GM13976 (cell line): ENCODE results near the gene ARR3.
"Not testable (repeated sequence)": the region's sequence is repeated elsewhere in the genome, so short reads cannot be mapped to it uniquely, and the experiment has no call there.

Experiments
- DNase-seq: peaks from one replicate; pipeline ENCODE4 v3.0.0; 2012; ENCODE audit warnings: low spot score
- CTCF ChIP-seq: IDR thresholded peaks from 2 replicates; pipeline ENCODE4 v1.5.1; 2012; ENCODE audit warnings: borderline replicate concordance, mild to moderate bottlenecking; ENCODE audit not compliant: insufficient read depth; ENCODE audit errors: extremely low read depth, missing control alignments, control extremely low read depth
- in situ Hi-C: fragments of 300-500 bp; cut with MboI; formaldehyde crosslinking; loops from one replicate; pipeline ENCODE4 v1.12.0; 2022; ENCODE audit warnings: low sequenced_read_pairs, mixed read lengths, inconsistent platforms; ENCODE audit not compliant: unreplicated experiment

Gene ARR3

GRCh38 chrX:70240751-70241150 is 27.4 kb upstream of the ARR3 start:
- in situ Hi-C loops = no loop called here
- DNase-seq = no peak
- TF ChIP-seq CTCF = no peak

GRCh38 chrX:70241501-70241900 is 26.6 kb upstream of the ARR3 start:
- in situ Hi-C loops = no loop called here
- TF ChIP-seq CTCF = no peak
- no peak for DNase-seq

GRCh38 chrX:70243601-70244000 is 24.5 kb upstream of the ARR3 start:
- DNase-seq, in situ Hi-C loops: not testable (repeated sequence)

GRCh38 chrX:70244881-70245280 is 23.3 kb upstream of the ARR3 start:
- DNase-seq = no peak
- in situ Hi-C loops = no loop called here
- TF ChIP-seq CTCF = no peak

GRCh38 chrX:70247252-70247651 is 20.9 kb upstream of the ARR3 start:
- no peak for DNase-seq
- no peak for TF ChIP-seq CTCF
- in situ Hi-C loops = no loop called here

- in situ Hi-C loops = no loop called here
- TF ChIP-seq CTCF = no peak
- DNase-seq = no peak
Measured at GRCh38 chrX:70252491-70252890, 15.6 kb upstream of the ARR3 start.

- in situ Hi-C loops = no loop called here
- no peak for TF ChIP-seq CTCF
- DNase-seq = no peak
Measured at GRCh38 chrX:70253377-70254062, 14.6 kb upstream of the ARR3 start.
